GM12892 (cell line): Measurements from ENCODE around the gene NAA35.

Source experiments
- POLR2A ChIP-seq: IDR thresholded peaks from 2 replicates; pipeline ENCODE4 v1.6.1; 2011; ENCODE audit warnings: low read depth, low read length, control low read depth
- POLR2AphosphoS5 ChIP-seq: IDR thresholded peaks from 2 replicates; pipeline ENCODE4 v1.6.1; 2011; ENCODE audit warnings: low read depth, low read length, control low read depth
- TAF1 ChIP-seq: IDR thresholded peaks from 2 replicates; pipeline ENCODE4 v1.6.1; 2011; ENCODE audit warnings: low read depth, mild to moderate bottlenecking, control low read depth, low read length, borderline replicate concordance

DNA sequence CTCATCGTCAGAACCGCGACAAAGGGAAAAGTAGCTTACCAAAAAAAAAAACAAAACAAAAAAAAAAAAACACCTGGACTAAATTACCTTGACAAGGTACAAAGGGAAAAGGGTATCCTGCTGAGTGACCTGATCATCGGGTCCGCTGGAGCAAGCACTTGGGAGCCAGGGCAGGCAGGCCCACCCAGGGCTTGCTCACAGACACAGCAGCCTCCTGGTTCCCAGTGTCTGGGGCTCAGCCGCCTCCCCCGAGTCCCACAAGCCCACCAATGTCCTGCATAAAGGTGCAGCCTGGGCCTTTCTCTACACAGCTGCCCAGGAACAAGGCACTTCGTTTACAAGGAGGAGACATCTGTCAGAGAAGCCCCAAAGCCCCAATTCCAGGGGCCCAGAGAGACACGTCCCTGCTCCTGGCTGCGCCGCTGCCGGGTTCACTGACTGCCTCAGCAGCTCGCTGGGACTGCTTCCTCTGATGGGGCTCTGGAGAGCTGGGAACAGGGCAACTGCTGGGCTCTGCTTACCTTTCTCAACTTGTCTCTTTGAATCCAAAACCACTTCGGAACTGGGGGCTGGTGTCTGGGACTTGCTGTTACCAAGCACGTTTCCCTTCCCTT, 95.0 kb downstream of the NAA35 start:
- TF ChIP-seq POLR2AphosphoS5 (no peak), POLR2A (no peak), TAF1 (no peak)
